Esophagus squamous epithelium (tissue), 5 donors: Measurements from ENCODE around the gene SERINC5. TPM values are rescaled to one million over a fixed set of nuclear protein-coding genes. Genes with fewer than 3 reads are reported as not detected.

ENCODE experiments used
- DNase-seq: peaks from one replicate; lab custom pipeline; 2025; lab: John Stamatoyannopoulos, UW
- H3K27ac ChIP-seq, 4 donors: fragments of 200-600 bp; sonication (generic); one replicate each; pipeline ENCODE4 v1.5.1; 2016 to 2019; ENCODE audit warnings: mild to moderate bottlenecking in 1 of 4
- H3K27me3 ChIP-seq, 4 donors: fragments of 200-600 bp; sonication (generic); 1 replicate in 3 of 4; 2 replicates in 1 of 4; pipeline versions ENCODE4 v1.5.1 to v1.6.0; 2017 to 2021; ENCODE audit warnings: antibody characterized with exemption in 1 of 4
- H3K36me3 ChIP-seq, 3 donors: fragments of 200-600 bp; sonication (generic); one replicate each; pipeline ENCODE4 v1.5.1; 2016 to 2019
- H3K4me1 ChIP-seq, 3 donors: fragments of 200-600 bp; sonication (generic); one replicate each; pipeline ENCODE4 v1.5.1; 2017 to 2019
- H3K4me3 ChIP-seq, 4 donors: fragments of 200-600 bp; sonication (generic); 1 replicate in 3 of 4; 2 replicates in 1 of 4; pipeline ENCODE4 v1.5.1; 2016 to 2019; ENCODE audit warnings: mild to moderate bottlenecking in 2 of 4, moderate library complexity in 1 of 4
- H3K9me3 ChIP-seq, 3 donors: fragments of 200-600 bp; sonication (generic); one replicate each; pipeline ENCODE4 v1.5.1; 2016 to 2019
- POLR2A ChIP-seq, 4 donors: fragments of 450-650 bp; IDR thresholded peaks; one replicate each; pipeline ENCODE4 v1.6.1; 2017; ENCODE audit warnings: antibody characterized with exemption in 4 of 4, mild to moderate bottlenecking in 4 of 4, moderate library complexity in 3 of 4
- WGBS, 2 donors: methylation state at CpG; one replicate each; pipeline ENCODE4 v1.1.5; 2018; 5-methylcytosine and 5-hydroxymethylcytosine counted together
- intact Hi-C: fragments of 100-400 bp; cut with DNase I; formaldehyde crosslinking; loops from one replicate; pipeline ENCODE4 v1.15.0; 2022
- total RNA-seq, 4 donors: library from RNA; depleted of rRNA; stranded (reverse); fragments of >200 nt; gene quantifications; one replicate each; pipeline ENCODE4 v1.1.0, GENCODE V29; 2016
- TF ChIP-seq, protein P1 (sequence below), 6 experiments: fragments of 450-650 bp in 4 of 6; fragments of 200-600 bp in 2 of 6; sonication (generic) in 2 of 6; IDR thresholded peaks; one replicate each; pipeline ENCODE4 v1.5.1; 2016 to 2019; ENCODE audit warnings: antibody characterized with exemption in 6 of 6, mild to moderate bottlenecking in 4 of 6, moderate library complexity in 4 of 6
- donor health status: DM: yes; HTN: yes; CAD: no.

The SERINC5 gene
- total RNA-seq, 4 donors from 2014 or later, result 33.9 to 65.3 (median 44.6) TPM

DNA sequence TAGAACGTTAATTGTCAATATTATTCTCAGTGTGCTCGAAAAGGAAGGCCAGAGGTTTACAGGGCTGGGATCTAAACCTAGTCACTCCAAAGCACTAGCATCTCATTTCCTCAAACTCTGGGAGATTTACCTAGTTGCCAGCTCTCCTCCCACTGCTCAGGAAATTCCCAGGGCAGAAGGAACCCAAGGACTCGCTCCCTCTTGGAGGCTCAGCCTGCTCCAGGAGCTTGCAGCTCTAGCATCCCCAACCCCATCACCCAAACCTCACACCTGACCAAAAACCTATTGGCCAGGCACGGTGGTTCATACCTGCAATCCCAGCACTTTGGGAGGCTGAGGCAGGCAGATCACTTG, 26.0 kb downstream of the SERINC5 start:
- Histone ChIP-seq H3K27me3 (no peaks in the 10 kb centered on the region), H3K36me3 (no peaks in the 10 kb centered on the region), H3K4me3 (no peak overlapping the region), H3K4me1 (peaks cover 0 to 8% (median 0%) of the 10 kb centered on the region in 3 donors), H3K27ac (no peak overlapping the region), H3K9me3 (no peaks in the 10 kb centered on the region)
- DNase-seq, result no peak
- TF ChIP-seq POLR2A (IDR thresholded peaks at IDR 0.05), result no peak
- TF ChIP-seq, protein P1, sequence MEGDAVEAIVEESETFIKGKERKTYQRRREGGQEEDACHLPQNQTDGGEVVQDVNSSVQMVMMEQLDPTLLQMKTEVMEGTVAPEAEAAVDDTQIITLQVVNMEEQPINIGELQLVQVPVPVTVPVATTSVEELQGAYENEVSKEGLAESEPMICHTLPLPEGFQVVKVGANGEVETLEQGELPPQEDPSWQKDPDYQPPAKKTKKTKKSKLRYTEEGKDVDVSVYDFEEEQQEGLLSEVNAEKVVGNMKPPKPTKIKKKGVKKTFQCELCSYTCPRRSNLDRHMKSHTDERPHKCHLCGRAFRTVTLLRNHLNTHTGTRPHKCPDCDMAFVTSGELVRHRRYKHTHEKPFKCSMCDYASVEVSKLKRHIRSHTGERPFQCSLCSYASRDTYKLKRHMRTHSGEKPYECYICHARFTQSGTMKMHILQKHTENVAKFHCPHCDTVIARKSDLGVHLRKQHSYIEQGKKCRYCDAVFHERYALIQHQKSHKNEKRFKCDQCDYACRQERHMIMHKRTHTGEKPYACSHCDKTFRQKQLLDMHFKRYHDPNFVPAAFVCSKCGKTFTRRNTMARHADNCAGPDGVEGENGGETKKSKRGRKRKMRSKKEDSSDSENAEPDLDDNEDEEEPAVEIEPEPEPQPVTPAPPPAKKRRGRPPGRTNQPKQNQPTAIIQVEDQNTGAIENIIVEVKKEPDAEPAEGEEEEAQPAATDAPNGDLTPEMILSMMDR (IDR thresholded peaks at IDR 0.05), result no peak
- intact Hi-C loops, result no loop called here
- 59 to 63% methylated on average over 1 to 4 of the region's 4 CpGs for WGBS, 2 donors

GRCh38 chr5:80227979-80228596, 27.8 kb downstream of the SERINC5 start:
- DNase-seq, result no peak
- Histone ChIP-seq H3K4me3 (no peak overlapping the region), H3K27me3 (no peaks in the 10 kb centered on the region), H3K27ac (no peak overlapping the region), H3K4me1 (peaks cover 0 to 8% (median 0%) of the 10 kb centered on the region in 3 donors), H3K9me3 (no peaks in the 10 kb centered on the region), H3K36me3 (no peaks in the 10 kb centered on the region)
- intact Hi-C loops, result no loop called here
- 82 to 86% methylated on average over 4 of the region's 4 CpGs for WGBS, 2 donors
- TF ChIP-seq, protein P1 (IDR thresholded peaks at IDR 0.05), result no peak
- TF ChIP-seq POLR2A (IDR thresholded peaks at IDR 0.05), result no peak

DNA sequence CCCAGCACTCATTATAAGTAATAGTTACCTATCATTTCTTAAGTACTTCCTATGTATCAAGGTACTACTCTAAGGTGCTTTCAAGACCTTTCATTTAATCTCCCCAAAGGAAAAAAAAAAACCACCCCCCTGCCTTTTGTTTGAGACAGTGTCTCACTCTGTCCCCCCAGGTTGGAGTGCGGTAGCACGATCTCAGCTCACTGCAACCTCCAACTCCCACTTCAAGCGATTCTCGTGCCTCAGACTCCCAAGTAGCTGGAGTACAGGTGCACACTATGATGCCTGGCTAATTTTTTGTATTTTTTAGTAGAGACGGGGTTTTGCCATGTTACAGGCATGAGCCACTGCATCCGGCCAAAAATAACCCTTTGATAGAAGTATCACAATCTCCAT, 29.9 kb downstream of the SERINC5 start:
- H3K4me3 ChIP-seq, result no peak overlapping the region
- TF ChIP-seq POLR2A (IDR thresholded peaks at IDR 0.05), result no peak
- TF ChIP-seq, protein P1 (IDR thresholded peaks at IDR 0.05), result no peak
- 87 to 93% methylated on average over 6 of the region's 6 CpGs for WGBS, 2 donors
- no peaks in the 10 kb centered on the region for H3K27me3 ChIP-seq
- peaks cover 0 to 8% (median 0%) of the 10 kb centered on the region in 3 donors for H3K4me1 ChIP-seq
- no peak overlapping the region for H3K27ac ChIP-seq
- intact Hi-C loops, result no loop called here
- no peak for DNase-seq
- peaks cover 0 to under 1% (median 0%) of the 10 kb centered on the region in 3 donors for H3K36me3 ChIP-seq
- no peaks in the 10 kb centered on the region for H3K9me3 ChIP-seq

DNA sequence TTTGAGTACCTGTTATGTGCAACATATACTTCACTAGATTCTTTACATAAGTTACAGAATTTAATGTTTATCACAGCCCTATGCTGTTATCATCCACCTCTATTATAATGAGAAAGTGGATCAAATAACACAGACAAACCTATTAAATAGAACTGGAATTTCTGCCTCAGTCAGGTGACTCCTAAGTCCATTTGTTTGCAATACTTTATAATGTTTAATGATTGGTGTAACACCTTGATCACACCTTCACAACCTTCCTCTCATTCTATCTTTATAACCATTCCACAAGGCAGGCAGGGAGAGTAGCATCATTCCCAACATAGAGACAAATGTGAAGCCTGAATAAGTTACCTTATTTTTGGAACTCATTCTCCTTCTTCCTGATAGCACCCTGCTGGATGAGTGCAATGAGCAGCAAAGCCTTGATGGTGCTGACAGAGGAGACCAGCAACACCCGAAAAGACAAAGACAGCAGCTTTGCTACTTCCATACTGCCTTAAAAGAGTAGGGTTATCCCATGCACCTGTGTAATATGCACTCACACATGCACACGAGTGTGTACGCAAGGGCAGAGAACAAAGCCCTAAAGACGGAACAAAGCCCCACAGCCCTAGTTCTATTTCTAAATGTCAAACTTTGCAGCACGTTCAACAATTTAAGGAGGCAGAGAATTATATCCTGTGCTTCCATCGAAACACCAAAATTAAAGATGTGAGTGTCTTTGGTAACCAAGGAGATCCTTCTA, 30.5 kb downstream of the SERINC5 start:
- no peak for TF ChIP-seq POLR2A (IDR thresholded peaks at IDR 0.05)
- TF ChIP-seq, protein P1 (IDR thresholded peaks at IDR 0.05), result no peak
- 80 to 91% methylated on average over 6 of the region's 6 CpGs for WGBS, 2 donors
- peaks cover 0 to 6% (median 0%) of the 10 kb centered on the region in 3 donors for H3K36me3 ChIP-seq

DNA sequence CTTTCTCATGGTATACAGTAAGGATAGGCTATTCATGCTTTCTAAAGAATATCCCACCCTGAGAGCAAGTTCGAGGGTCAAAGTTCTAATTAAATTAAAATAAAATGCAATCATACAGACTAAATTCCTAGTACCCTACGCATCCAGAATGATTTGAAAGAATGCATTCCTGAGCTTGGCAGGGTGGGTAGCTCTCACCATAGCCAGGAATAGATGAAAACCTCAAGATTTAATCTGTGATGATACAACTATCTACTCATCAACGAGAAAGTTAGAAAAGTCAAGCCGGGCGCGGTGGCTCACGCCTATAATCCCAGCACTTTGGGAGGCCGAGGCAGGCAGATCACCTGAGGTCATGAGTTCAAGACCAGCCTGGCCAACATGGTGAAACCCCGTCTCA, 32.3 kb downstream of the SERINC5 start:
- DNase-seq, result no peak
- Histone ChIP-seq H3K27me3 (no peaks in the 10 kb centered on the region), H3K4me1 (peaks cover 0 to 23% (median 0%) of the 10 kb centered on the region in 3 donors), H3K9me3 (no peaks in the 10 kb centered on the region), H3K36me3 (peaks cover 0 to 15% (median 0%) of the 10 kb centered on the region in 3 donors), H3K4me3 (no peak overlapping the region), H3K27ac (no peak overlapping the region)
- TF ChIP-seq, protein P1 (IDR thresholded peaks at IDR 0.05), result no peak
- TF ChIP-seq POLR2A (IDR thresholded peaks at IDR 0.05), result no peak
- intact Hi-C loops, result no loop called here
- WGBS, 2 donors, result 90 to 92% methylated on average over 8 to 9 of the region's 9 CpGs

More for the DNA sequence above, 30.5 kb downstream of the SERINC5 start:
- H3K4me1 ChIP-seq, result peaks cover 0 to 14% (median 0%) of the 10 kb centered on the region in 3 donors
- H3K9me3 ChIP-seq, result no peaks in the 10 kb centered on the region
- H3K4me3 ChIP-seq, result no peak overlapping the region
- H3K27ac ChIP-seq, result no peak overlapping the region
- H3K27me3 ChIP-seq, result no peaks in the 10 kb centered on the region
- no peak for DNase-seq
- intact Hi-C loops, result no loop called here
